HG03097 (cell line): Measurements from ENCODE around the gene RBM23.

Experiments
- ATAC-seq: cut with Tn5 transposase; IDR thresholded peaks from one replicate; pipeline ENCODE4 v1.9.1; 2021; ENCODE audit not compliant: unreplicated experiment, low FRiP score

The RBM23 gene

DNA sequence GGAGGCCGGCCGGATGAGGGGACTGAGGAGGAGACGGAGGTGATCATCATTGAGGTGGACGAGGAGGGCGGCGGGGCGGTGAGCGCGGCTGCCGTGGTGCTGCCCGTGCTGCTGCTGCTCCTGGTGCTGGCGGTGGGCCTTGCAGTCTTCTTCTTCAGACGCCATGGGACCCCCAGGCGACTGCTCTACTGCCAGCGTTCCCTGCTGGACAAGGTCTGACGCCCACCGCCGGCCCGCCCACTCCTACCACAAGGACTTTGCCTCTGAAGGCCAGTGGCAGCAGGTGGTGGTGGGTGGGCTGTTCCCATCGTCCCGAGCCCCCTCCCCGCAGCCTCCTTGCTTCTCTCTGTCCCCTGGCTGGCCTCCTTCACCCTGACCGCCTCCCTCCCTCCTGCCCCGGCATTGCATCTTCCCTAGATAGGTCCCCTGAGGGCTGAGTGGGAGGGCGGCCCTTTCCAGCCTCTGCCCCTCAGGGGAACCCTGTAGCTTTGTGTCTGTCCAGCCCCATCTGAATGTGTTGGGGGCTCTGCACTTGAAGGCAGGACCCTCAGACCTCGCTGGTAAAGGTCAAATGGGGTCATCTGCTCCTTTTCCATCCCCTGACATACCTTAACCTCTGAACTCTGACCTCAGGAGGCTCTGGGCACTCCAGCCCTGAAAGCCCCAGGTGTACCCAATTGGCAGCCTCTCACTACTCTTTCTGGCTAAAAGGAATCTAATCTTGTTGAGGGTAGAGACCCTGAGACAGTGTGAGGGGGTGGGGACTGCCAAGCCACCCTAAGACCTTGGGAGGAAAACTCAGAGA lies 72.9 kb downstream of the RBM23 start:
- ATAC-seq, result no peak

DNA sequence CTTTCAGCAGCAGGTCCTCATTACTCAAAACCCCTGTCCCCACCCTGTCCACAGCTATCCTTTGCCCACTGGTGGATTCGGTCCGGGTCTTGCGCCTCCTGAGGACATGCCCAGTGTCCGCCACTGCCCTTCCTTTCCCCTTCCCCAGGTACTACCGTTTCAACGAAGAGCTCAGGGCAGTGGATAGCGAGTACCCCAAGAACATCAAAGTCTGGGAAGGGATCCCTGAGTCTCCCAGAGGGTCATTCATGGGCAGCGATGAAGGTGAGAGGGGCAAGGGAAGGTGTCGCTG lies 73.9 kb downstream of the RBM23 start:
- ATAC-seq, result no peak

DNA sequence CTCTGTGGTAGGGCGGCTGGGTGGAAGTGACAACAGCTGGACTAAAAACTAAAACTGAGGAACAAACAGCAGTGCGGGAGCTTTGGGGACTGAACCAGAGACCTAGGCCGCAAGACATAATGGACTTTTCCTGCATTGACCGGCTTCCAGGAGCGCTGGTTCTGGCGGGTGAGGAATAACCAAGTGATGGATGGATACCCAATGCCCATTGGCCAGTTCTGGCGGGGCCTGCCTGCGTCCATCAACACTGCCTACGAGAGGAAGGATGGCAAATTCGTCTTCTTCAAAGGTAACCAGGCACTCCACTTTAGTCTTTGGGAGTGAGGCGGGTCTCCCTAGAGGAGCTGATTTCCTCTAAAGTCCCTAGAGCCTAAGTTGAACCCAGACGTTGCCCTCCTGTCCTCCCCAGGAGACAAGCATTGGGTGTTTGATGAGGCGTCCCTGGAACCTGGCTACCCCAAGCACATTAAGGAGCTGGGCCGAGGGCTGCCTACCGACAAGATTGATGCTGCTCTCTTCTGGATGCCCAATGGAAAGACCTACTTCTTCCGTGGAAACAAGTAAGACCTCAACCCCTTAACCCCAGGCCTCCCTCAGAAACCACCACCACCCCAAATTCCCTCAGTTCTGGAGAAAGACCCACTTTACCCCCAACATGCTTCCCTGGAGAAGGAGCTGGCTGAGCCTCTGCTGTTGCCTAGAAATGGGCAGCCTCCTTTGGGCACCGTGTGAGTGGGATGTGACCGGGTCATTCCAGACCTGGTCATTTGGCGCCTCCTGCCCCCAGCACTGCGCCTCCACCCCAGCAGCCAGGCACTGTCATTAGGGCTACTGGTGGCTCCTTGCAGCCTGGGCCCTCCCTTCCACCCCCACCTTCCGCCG lies 74.5 kb downstream of the RBM23 start:
- no peak for ATAC-seq
